ENCODE measurements around the gene RAB3IP. TPM values are rescaled to one million over a fixed set of nuclear protein-coding genes. Genes with fewer than 3 reads are reported as not detected.

The RAB3IP gene
- total RNA-seq, 1 donor from 2014 or later, result 29.6 TPM

DNA sequence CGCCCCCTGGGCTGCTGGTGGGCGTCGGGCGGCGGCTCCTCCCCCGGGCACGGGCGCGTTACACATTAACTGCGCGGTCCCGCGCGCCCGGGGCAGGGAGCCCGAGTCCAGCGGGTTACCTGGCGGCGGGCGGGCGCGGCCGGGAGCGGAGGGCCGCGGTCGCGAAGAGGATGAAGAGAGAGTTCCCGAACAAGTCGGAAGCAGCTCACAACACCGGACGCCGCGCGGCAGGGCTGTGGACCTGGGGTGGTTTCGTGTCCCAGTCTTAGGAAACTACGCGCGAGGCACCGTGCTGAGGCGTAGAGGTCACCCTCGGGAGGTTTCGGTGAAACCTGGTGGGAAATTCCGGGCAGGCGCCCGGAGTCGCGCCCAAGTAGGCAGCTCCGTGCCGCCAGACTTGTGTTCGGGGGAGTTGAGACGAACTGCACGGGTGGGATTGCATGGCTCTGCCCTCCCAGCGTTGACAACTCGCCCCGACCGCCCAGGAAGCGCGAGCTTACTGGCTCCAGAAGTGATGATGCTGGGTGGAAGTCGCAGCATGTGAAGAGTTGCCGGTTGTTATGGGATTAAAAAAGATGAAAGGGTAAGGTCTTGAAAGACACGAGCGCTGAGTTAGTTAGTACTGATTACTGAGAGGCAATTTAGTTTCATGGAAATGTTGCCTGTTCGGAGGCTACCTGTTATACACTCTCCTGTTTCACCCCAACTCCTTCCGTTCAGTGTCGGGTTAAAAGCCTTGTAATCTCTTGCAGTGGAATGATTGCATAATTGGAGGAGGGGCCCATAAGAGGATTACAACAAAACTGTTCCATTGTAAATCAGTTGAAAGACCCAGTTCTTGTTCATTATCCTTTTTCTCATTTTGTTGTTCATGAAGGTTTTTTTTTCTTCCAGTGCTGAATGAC lies 879 bp downstream of the RAB3IP start:
- ATAC-seq, result peak; percentile 69
- intact Hi-C loops (cut with DNase I), result no loop called here
- H3K36me3 ChIP-seq, result no peaks in the 10 kb centered on the region
- peak; percentile 85 for DNase-seq
- H3K4me3 ChIP-seq, result peak overlapping the region; percentile 79
- peak overlapping the region; percentile 85 for H3K27ac ChIP-seq
- peaks cover 7% of the 10 kb centered on the region for H3K4me1 ChIP-seq
- no peaks in the 10 kb centered on the region for H3K27me3 ChIP-seq
- TF ChIP-seq, protein P1, sequence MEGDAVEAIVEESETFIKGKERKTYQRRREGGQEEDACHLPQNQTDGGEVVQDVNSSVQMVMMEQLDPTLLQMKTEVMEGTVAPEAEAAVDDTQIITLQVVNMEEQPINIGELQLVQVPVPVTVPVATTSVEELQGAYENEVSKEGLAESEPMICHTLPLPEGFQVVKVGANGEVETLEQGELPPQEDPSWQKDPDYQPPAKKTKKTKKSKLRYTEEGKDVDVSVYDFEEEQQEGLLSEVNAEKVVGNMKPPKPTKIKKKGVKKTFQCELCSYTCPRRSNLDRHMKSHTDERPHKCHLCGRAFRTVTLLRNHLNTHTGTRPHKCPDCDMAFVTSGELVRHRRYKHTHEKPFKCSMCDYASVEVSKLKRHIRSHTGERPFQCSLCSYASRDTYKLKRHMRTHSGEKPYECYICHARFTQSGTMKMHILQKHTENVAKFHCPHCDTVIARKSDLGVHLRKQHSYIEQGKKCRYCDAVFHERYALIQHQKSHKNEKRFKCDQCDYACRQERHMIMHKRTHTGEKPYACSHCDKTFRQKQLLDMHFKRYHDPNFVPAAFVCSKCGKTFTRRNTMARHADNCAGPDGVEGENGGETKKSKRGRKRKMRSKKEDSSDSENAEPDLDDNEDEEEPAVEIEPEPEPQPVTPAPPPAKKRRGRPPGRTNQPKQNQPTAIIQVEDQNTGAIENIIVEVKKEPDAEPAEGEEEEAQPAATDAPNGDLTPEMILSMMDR (IDR thresholded peaks at IDR 0.05), result no peak
- no peaks in the 10 kb centered on the region for H3K9me3 ChIP-seq

DNA sequence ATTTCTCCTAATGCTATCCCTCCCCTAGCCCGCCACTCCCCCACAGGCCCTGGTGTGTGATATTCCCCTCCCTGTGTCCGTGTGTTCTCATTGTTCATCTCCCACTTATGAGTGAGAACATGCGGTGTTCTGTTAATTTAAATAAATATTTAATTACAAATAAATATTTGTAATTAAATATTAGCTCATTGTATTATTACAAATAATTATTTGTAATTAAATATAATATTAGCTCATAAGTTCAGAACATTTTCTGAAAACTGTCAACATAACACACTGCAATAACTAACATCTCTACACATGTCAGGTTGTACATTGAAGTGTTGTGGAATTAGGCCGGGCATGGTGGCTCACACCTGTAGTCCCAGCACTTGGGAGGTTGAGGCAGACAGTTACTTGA lies 5.4 kb downstream of the RAB3IP start:
- TF ChIP-seq, protein P1 (IDR thresholded peaks at IDR 0.05), result no peak
- Histone ChIP-seq H3K4me1 (peaks cover 7% of the 10 kb centered on the region), H3K9me3 (no peaks in the 10 kb centered on the region), H3K27me3 (no peaks in the 10 kb centered on the region), H3K4me3 (no peak overlapping the region), H3K36me3 (no peaks in the 10 kb centered on the region), H3K27ac (no peak overlapping the region)
- intact Hi-C loops (cut with DNase I), result no loop called here
- DNase-seq, result no peak
- ATAC-seq, result no peak

DNA sequence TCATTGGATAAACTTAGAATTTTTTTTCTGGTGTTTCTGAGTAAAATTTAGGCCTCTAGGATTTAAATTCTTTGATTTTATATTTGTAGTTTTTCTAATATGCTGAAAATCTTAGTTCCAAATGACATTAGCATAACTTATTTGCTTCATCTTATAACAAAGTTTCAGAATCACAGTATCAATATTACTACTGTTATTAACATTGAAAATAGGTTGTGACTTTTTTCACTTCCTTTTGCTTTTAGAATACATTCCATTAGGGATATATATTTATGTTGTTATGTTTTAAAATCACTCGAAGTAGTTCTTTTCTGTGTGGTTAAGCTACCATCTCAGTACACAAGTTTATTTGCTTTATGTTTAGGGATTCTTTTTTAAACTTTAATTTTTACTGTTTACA lies 12.8 kb downstream of the RAB3IP start:
- Histone ChIP-seq H3K36me3 (peaks cover 7% of the 10 kb centered on the region), H3K27ac (no peak overlapping the region), H3K4me1 (no peaks in the 10 kb centered on the region), H3K4me3 (no peak overlapping the region), H3K27me3 (no peaks in the 10 kb centered on the region), H3K9me3 (no peaks in the 10 kb centered on the region)
- intact Hi-C loops (cut with DNase I), result no loop called here
- DNase-seq, result no peak
- ATAC-seq, result no peak
- TF ChIP-seq, protein P1 (IDR thresholded peaks at IDR 0.05), result no peak

DNA sequence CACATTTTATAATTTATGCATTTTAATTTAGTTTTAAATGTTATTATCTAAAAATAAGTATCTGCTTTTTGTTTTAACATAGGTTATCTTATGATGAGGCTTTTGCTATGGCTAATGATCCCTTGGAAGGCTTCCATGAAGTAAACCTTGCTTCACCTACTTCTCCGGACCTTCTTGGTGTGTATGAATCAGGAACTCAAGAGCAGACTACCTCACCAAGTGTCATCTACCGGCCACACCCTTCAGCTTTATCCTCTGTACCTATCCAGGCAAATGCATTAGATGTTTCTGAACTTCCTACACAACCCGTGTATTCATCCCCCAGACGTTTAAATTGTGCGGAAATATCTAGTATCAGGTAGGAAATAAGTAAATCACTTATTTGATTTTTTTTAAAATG lies 16.6 kb downstream of the RAB3IP start:
- Histone ChIP-seq H3K36me3 (peaks cover 11% of the 10 kb centered on the region), H3K4me1 (no peaks in the 10 kb centered on the region), H3K27ac (no peak overlapping the region), H3K4me3 (no peak overlapping the region), H3K9me3 (peaks cover 6% of the 10 kb centered on the region), H3K27me3 (no peaks in the 10 kb centered on the region)
- no peak for DNase-seq
- TF ChIP-seq, protein P1 (IDR thresholded peaks at IDR 0.05), result no peak
- intact Hi-C loops (cut with DNase I), result no loop called here
- no peak for ATAC-seq

DNA sequence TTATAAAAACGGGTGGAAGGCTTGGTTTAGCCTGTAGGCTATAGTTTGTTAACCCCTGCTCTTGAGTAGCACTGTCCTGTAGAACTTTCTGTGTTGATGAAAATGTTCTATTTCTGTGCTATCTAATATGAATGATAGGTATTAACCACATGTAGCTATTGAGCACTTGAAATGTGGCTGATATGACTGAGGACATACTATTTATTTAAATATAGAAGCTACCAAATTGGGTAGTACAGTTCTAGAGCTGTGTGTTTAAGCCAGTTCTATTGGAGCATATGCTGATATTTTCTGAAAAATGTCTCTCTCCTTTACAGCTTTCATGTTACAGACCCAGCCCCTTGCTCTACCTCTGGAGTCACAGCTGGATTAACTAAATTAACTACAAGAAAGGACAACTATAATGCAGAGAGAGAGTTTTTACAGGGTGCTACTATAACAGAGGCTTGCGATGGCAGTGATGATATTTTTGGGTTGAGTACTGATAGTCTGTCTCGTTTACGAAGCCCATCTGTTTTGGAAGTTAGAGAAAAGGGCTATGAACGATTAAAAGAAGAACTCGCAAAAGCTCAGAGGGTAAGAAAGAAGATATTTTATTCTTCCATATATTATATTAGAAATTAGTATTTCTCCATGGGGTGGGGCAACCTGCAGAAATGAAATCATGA lies 17.6 kb downstream of the RAB3IP start:
- ATAC-seq, result no peak
- H3K4me3 ChIP-seq, result no peak overlapping the region
- no peaks in the 10 kb centered on the region for H3K4me1 ChIP-seq
- H3K36me3 ChIP-seq, result peaks cover 11% of the 10 kb centered on the region
- no peak for DNase-seq
- intact Hi-C loops (cut with DNase I), result no loop called here
- TF ChIP-seq, protein P1 (IDR thresholded peaks at IDR 0.05), result no peak
- H3K9me3 ChIP-seq, result peaks cover 6% of the 10 kb centered on the region
- no peak overlapping the region for H3K27ac ChIP-seq
- no peaks in the 10 kb centered on the region for H3K27me3 ChIP-seq
